Measurements from ENCODE around the gene MCTP1.

DNA sequence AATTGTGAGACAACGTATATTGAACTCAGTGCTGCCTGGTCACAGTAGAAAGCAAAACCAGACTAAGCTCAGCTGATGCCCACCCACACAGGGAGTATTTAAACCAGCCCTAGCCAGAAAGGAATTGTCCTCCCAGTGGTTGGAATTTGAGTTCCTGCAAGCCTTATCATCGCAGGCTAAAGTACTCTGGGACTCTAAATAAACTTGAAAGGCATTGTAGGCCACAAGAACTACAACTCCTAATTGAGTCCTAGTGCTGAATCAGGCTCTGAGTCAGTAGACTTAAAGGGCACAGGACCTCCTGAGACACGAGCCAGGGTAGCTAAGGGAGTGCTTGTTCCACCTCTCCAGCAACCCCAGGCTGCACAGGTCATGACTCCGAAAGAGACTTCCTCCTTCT lies 171.4 kb downstream of the MCTP1 start:
- TF ChIP-seq, protein P1, sequence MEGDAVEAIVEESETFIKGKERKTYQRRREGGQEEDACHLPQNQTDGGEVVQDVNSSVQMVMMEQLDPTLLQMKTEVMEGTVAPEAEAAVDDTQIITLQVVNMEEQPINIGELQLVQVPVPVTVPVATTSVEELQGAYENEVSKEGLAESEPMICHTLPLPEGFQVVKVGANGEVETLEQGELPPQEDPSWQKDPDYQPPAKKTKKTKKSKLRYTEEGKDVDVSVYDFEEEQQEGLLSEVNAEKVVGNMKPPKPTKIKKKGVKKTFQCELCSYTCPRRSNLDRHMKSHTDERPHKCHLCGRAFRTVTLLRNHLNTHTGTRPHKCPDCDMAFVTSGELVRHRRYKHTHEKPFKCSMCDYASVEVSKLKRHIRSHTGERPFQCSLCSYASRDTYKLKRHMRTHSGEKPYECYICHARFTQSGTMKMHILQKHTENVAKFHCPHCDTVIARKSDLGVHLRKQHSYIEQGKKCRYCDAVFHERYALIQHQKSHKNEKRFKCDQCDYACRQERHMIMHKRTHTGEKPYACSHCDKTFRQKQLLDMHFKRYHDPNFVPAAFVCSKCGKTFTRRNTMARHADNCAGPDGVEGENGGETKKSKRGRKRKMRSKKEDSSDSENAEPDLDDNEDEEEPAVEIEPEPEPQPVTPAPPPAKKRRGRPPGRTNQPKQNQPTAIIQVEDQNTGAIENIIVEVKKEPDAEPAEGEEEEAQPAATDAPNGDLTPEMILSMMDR (IDR thresholded peaks at IDR 0.05) = no peak
- no peak for TF ChIP-seq POLR2A (IDR thresholded peaks at IDR 0.05)
- no peak for TF ChIP-seq POLR2AphosphoS5 (IDR thresholded peaks at IDR 0.05)
